Keratinocyte (primary cell): ENCODE results near the gene MAN1A2.

ENCODE experiments used
- CTCF ChIP-seq, 3 experiments: IDR thresholded peaks in 1 of 3; conservative IDR thresholded peaks in 1 of 3; optimal IDR thresholded peaks in 1 of 3; 2 replicates in 2 of 3; 3 replicates in 1 of 3; pipeline versions ENCODE3 to v1.5.1; 2011; ENCODE audit warnings: low read length in 3 of 3, mild to moderate bottlenecking in 3 of 3, moderate library complexity in 2 of 3, control low read depth in 1 of 3, inconsistent platforms in 1 of 3; ENCODE audit not compliant: insufficient read depth in 2 of 3; ENCODE audit errors: extremely low read depth in 1 of 3
- EZH2 ChIP-seq: IDR thresholded peaks from one replicate; pipeline ENCODE4 v1.6.1; 2012; ENCODE audit warnings: inconsistent platforms, mild to moderate bottlenecking, low read length, moderate library complexity

- TF ChIP-seq EZH2 (no peak), CTCF (optimal IDR thresholded peaks at IDR 0.05 in 1 of 3, IDR thresholded peaks at IDR 0.05 in 1 of 3, conservative IDR thresholded peaks at IDR 0.05 in 1 of 3; ENCODE audit: extremely low read depth in 1 of 3, insufficient read depth in 2 of 3, low read length in 3 of 3) (no peak)
Measured at GRCh38 chr1:117527074-117527473, 159.8 kb downstream of the MAN1A2 start.
